HCT116 (cell line): ENCODE measurements around the gene GABARAP. TPM values are rescaled to one million over a fixed set of nuclear protein-coding genes. Genes with fewer than 3 reads are reported as not detected.

Source experiments
- ATAC-seq: fragments of 200-7000 bp; cut with Tn5 transposase; 2 replicates; pipeline ENCODE4 v1.9.1; 2020; ENCODE audit warnings: mild to moderate bottlenecking, moderate library complexity
- BruUV-seq: library from RNA; stranded (reverse); fragments of 400-500 nt; replicated peaks from 2 replicates; lab custom pipeline; 2021; lab: Mats Ljungman, UMichigan
- CTCF ChIA-PET: fragments of 300-600 bp; sonication (Branson Sonifier 250); formaldehyde crosslinking; loops from one replicate; lab custom pipeline; 2021; ENCODE audit warnings: antibody characterized with exemption; lab: Charles Lee
- POLR2A ChIA-PET: fragments of 300-600, 350-600 bp; sonication (Branson Sonifier 250); formaldehyde crosslinking; loops from one replicate; lab custom pipeline; 2021; ENCODE audit warnings: antibody characterized with exemption; lab: Charles Lee
- RAD21 ChIA-PET, 2 experiments: fragments of 300-600 bp; sonication (Branson Sonifier 250); formaldehyde crosslinking; loops; one replicate each; lab custom pipeline; 2023; ENCODE audit warnings: low total read pairs in 2 of 2; ENCODE audit not compliant: uncharacterized antibody in 2 of 2, unreplicated experiment in 2 of 2, low non-redundant PET in 1 of 2; lab: Charles Lee
- DNase-seq: peaks from one replicate; pipeline ENCODE4 v3.0.0-alpha.2; 2010; ENCODE audit warnings: low read depth, low spot score
- H2AFZ ChIP-seq: fragments of 200-600 bp; shearing (Covaris generic), sonication (generic); 2 replicates; pipeline ENCODE4 v1.6.1; 2017; ENCODE audit warnings: low read depth, mixed run types, mixed read lengths, antibody characterized with exemption, low read length; ENCODE audit not compliant: poor library complexity, severe bottlenecking
- H3K27ac ChIP-seq: 2 replicates; pipeline ENCODE4 v1.5.1; 2012; ENCODE audit warnings: low read depth, low read length
- H3K27me3 ChIP-seq: fragments of 200-600 bp; sonication (generic); 2 replicates; pipeline ENCODE4 v1.6.1; 2016; ENCODE audit warnings: mixed run types, low read length, mixed read lengths; ENCODE audit not compliant: insufficient read depth
- H3K36me3 ChIP-seq, 2 experiments: fragments of 200-500 bp in 1 of 2; fragments of 200-600 bp in 1 of 2; sonication (Bioruptor generic) in 1 of 2; sonication (generic) in 1 of 2; 2 replicates each; pipeline versions ENCODE4 v1.5.1 to v1.6.1; 2014 to 2016; ENCODE audit warnings: low read length in 2 of 2, inconsistent platforms in 1 of 2, mixed read lengths in 1 of 2, mixed run types in 1 of 2; ENCODE audit not compliant: insufficient read depth in 2 of 2, control insufficient read depth in 1 of 2
- H3K4me1 ChIP-seq, 2 experiments: fragments of 200-600 bp in 1 of 2; sonication (generic) in 1 of 2; 2 replicates each; pipeline versions ENCODE4 v1.5.1 to v1.6.1; 2012 to 2017; ENCODE audit warnings: low read length in 2 of 2, inconsistent platforms in 1 of 2, mild to moderate bottlenecking in 1 of 2, mixed read lengths in 1 of 2, mixed run types in 1 of 2, moderate library complexity in 1 of 2; ENCODE audit not compliant: insufficient read depth in 2 of 2, control insufficient read depth in 1 of 2
- H3K4me2 ChIP-seq: fragments of 200-600 bp; sonication (generic); 2 replicates; pipeline ENCODE4 v1.6.1; 2017; ENCODE audit warnings: mixed run types, low read length, mixed read lengths
- H3K4me3 ChIP-seq, 2 experiments: fragments of 200-600 bp in 1 of 2; sonication (generic) in 1 of 2; replicated peaks in 1 of 2; 2 replicates each; pipeline ENCODE4 v1.5.1; 2011 to 2016; ENCODE audit warnings: low read length in 2 of 2, control low read depth in 1 of 2, low read depth in 1 of 2, mild to moderate bottlenecking in 1 of 2, mixed read lengths in 1 of 2, mixed run types in 1 of 2
- H3K79me2 ChIP-seq: fragments of 200-600 bp; sonication (generic); 2 replicates; pipeline ENCODE4 v1.6.1; 2017; ENCODE audit warnings: mild to moderate bottlenecking, mixed run types, low read length, moderate library complexity, mixed read lengths; ENCODE audit not compliant: insufficient read depth
- H3K9ac ChIP-seq: fragments of 200-600 bp; sonication (generic); 2 replicates; pipeline ENCODE4 v1.6.1; 2016; ENCODE audit warnings: low read length, mixed read lengths
- H3K9me2 ChIP-seq: fragments of 200-600 bp; sonication (generic), shearing (Covaris generic); 2 replicates; pipeline ENCODE4 v1.6.1; 2017; ENCODE audit warnings: mixed run types, mild to moderate bottlenecking, moderate library complexity; ENCODE audit not compliant: insufficient read depth
- H3K9me3 ChIP-seq, 2 experiments: fragments of 200-500 bp in 1 of 2; fragments of 200-600 bp in 1 of 2; sonication (Bioruptor generic) in 1 of 2; sonication (generic) in 1 of 2; 2 replicates each; pipeline ENCODE4 v1.6.1; 2014 to 2017; ENCODE audit warnings: low read length in 2 of 2, mixed read lengths in 2 of 2, inconsistent platforms in 1 of 2, low read depth in 1 of 2, mild to moderate bottlenecking in 1 of 2, mixed run types in 1 of 2, moderate library complexity in 1 of 2; ENCODE audit not compliant: control insufficient read depth in 1 of 2, insufficient read depth in 1 of 2
- H4K20me1 ChIP-seq: fragments of 200-600 bp; sonication (generic), shearing (Covaris generic); 2 replicates; pipeline ENCODE4 v1.6.1; 2017; ENCODE audit warnings: mixed run types, mild to moderate bottlenecking, moderate library complexity; ENCODE audit not compliant: insufficient read depth
- ATF3 ChIP-seq: IDR thresholded peaks from 2 replicates; pipeline ENCODE4 v1.6.1; 2012
- CBX3 ChIP-seq: IDR thresholded peaks from 2 replicates; pipeline ENCODE4 v1.6.1; 2012; ENCODE audit warnings: low read depth
- CTCF ChIP-seq, 3 experiments: fragments of 200-600 bp in 1 of 3; sonication (generic) in 1 of 3; IDR thresholded peaks in 2 of 3; conservative IDR thresholded peaks in 1 of 3; 2 replicates each; pipeline ENCODE4 v1.5.1; 2012 to 2017; ENCODE audit warnings: low read depth in 2 of 3, low read length in 2 of 3, antibody characterized with exemption in 1 of 3, borderline replicate concordance in 1 of 3, control low read depth in 1 of 3, mild to moderate bottlenecking in 1 of 3, mixed read lengths in 1 of 3, mixed run types in 1 of 3, moderate library complexity in 1 of 3; ENCODE audit not compliant: insufficient read depth in 1 of 3
- EGR1 ChIP-seq: IDR thresholded peaks from 2 replicates; pipeline ENCODE4 v1.6.1; 2012; ENCODE audit warnings: low read depth
- ELF1 ChIP-seq: IDR thresholded peaks from 2 replicates; pipeline ENCODE4 v1.6.1; 2012; ENCODE audit warnings: low read depth, borderline replicate concordance
- EZH2phosphoT487 ChIP-seq: fragments of 200-600 bp; IDR thresholded peaks from 2 replicates; pipeline ENCODE4 v1.6.1; 2018; ENCODE audit warnings: antibody characterized with exemption, borderline replicate concordance
- FOSL1 ChIP-seq: IDR thresholded peaks from 2 replicates; pipeline ENCODE4 v1.6.1; 2012; ENCODE audit warnings: low read depth
- JUND ChIP-seq: IDR thresholded peaks from 2 replicates; pipeline ENCODE4 v1.6.1; 2012
- MAX ChIP-seq: IDR thresholded peaks from 2 replicates; pipeline ENCODE4 v1.6.1; 2012
- POLR2A ChIP-seq: IDR thresholded peaks from 2 replicates; pipeline ENCODE4 v1.7.0; 2011; ENCODE audit warnings: borderline replicate concordance; ENCODE audit not compliant: insufficient read depth, insufficient read length; ENCODE audit errors: extremely low read depth
- POLR2AphosphoS5 ChIP-seq: IDR thresholded peaks from 2 replicates; pipeline ENCODE4 v1.6.1; 2011; ENCODE audit warnings: mild to moderate bottlenecking, low read depth, low read length, moderate library complexity
- REST ChIP-seq: IDR thresholded peaks from 2 replicates; pipeline ENCODE4 v1.6.1; 2012; ENCODE audit warnings: low read depth
- SIN3A ChIP-seq: IDR thresholded peaks from 2 replicates; pipeline ENCODE4 v1.6.1; 2012; ENCODE audit warnings: low read depth
- SP1 ChIP-seq: IDR thresholded peaks from 2 replicates; pipeline ENCODE4 v1.6.1; 2012; ENCODE audit warnings: low read depth
- SRF ChIP-seq: IDR thresholded peaks from 2 replicates; pipeline ENCODE4 v1.6.1; 2012; ENCODE audit warnings: low read depth
- YY1 ChIP-seq: IDR thresholded peaks from 2 replicates; pipeline ENCODE4 v1.6.1; 2011; ENCODE audit warnings: low read length, low read depth, moderate library complexity, mild to moderate bottlenecking; ENCODE audit not compliant: insufficient replicate concordance; ENCODE audit errors: extremely low read depth
- ZBTB33 ChIP-seq: IDR thresholded peaks from 2 replicates; pipeline ENCODE4 v1.6.1; 2011; ENCODE audit warnings: mild to moderate bottlenecking, low read length, moderate library complexity; ENCODE audit not compliant: insufficient replicate concordance; ENCODE audit errors: extremely low read depth
- ZFX ChIP-seq: fragments of 450-650 bp; IDR thresholded peaks from 2 replicates; pipeline ENCODE4 v1.6.1; 2017
- ZNF274 ChIP-seq: fragments of 200-500 bp; sonication (Bioruptor generic); IDR thresholded peaks from 2 replicates; pipeline ENCODE4 v1.6.1; 2014; ENCODE audit warnings: mild to moderate bottlenecking, low read depth, low read length, inconsistent platforms
- intact Hi-C: fragments of 100-400 bp; cut with micrococcal nuclease; formaldehyde crosslinking; loops from 2 replicates; pipeline ENCODE4 v1.10.0; 2022
- total RNA-seq: library from RNA; stranded (reverse); gene quantifications from one replicate; pipeline ENCODE4 v1.2.1, GENCODE V29; 2021; ENCODE audit not compliant: unreplicated experiment

Gene GABARAP
- total RNA-seq, 1 experiment from 2014 or later = 287 TPM

- TF ChIP-seq ATF3 (no peak), POLR2A (peak; percentile 96), JUND (peak; percentile 55), ZNF274 (no peak), SP1 (peak; percentile 88), REST (no peak), ZFX (no peak), EZH2phosphoT487 (no peak), POLR2AphosphoS5 (peak; percentile 100), YY1 (peak; percentile 25), MAX (peak; percentile 86), FOSL1 (no peak), SIN3A (peak; percentile 98), ZBTB33 (no peak), SRF (no peak; the same call in 1 of the 2 replicates), CTCF (IDR thresholded peaks at IDR 0.05 in 2 of 3, conservative IDR thresholded peaks at IDR 0.05 in 1 of 3; ENCODE audit: borderline replicate concordance in 1 of 3, insufficient read depth in 1 of 3, low read depth in 2 of 3, low read length in 2 of 3) (peak in 2 of 3 experiments; percentile 25 to 42; a peak in 2 of 6 replicates), EGR1 (peak; percentile 78), CBX3 (no peak), ELF1 (no peak; the same call in 1 of the 2 replicates)
- Histone ChIP-seq H3K27ac (peak within 1 kb of the TSS; percentile 94), H3K9me3 (no peaks in the 10 kb centered on the region), H3K9ac (peak within 1 kb of the TSS; percentile 99), H3K36me3 (peaks cover 9 to 21% of the 10 kb centered on the region in 2 experiments), H3K79me2 (peaks cover 48% of the 10 kb centered on the region), H4K20me1 (peaks cover 5% of the 10 kb centered on the region; the same call in 1 of the 2 replicates), H3K27me3 (no peaks in the 10 kb centered on the region), H3K4me2 (peak within 1 kb of the TSS; percentile 90), H2AFZ (no peak within 1 kb of the TSS), H3K4me1 (peaks cover 42 to 70% of the 10 kb centered on the region in 2 experiments), H3K4me3 (peak within 1 kb of the TSS; percentile 98 to 99), H3K9me2 (no peaks in the 10 kb centered on the region)
- BruUV-seq = no TSS peak
- ATAC-seq = peak; percentile 62
- intact Hi-C loops = loop anchor here (1.0 to 10.0 kb wide), 4 partner anchors 10 to 172 kb away; partner anchors contain the start of genes ELP5, FGF11, SLC2A4 and TMEM102
- peak; percentile 93 for DNase-seq
- CTCF ChIA-PET = no interaction called here
- POLR2A ChIA-PET = interaction anchor here (1.1 to 1.6 kb wide), 3 partner anchors 18 to 72 kb away, joined by 3 to 7 read pairs (median 6); partner anchors contain the start of gene SLC2A4
- RAD21 ChIA-PET = no interaction called here
Measured at GRCh38 chr17:7262192-7262934, 20.1 kb upstream of the GABARAP start, which contains the start of gene CLDN7. CLDN7 (minus strand) TSS chr17:7262478; CDS start chr17:7262043, 435 bp downstream.
